Astrocyte of the cerebellum (primary cell): ENCODE results near the gene ESAM.

Experiments used
- DNase-seq: peaks from one replicate; pipeline ENCODE4 v3.0.0-alpha.2; 2011; ENCODE audit warnings: low read depth
- H3K4me3 ChIP-seq: 2 replicates; pipeline ENCODE4 v1.5.1; 2011; ENCODE audit warnings: mild to moderate bottlenecking, low read depth, low read length, moderate library complexity
- in situ Hi-C: cut with HindIII; loops from 2 replicates; pipeline ENCODE4 v1.10.0; 2017; ENCODE audit warnings: low sequenced_read_pairs
- TF ChIP-seq, protein P1 (sequence below): IDR thresholded peaks from 2 replicates; pipeline ENCODE4 v1.5.1; 2012; ENCODE audit warnings: low read length, low read depth, moderate library complexity, mild to moderate bottlenecking; ENCODE audit errors: missing control alignments

Gene ESAM

GRCh38 chr11:124753624-124754023, 8.5 kb downstream of the ESAM start:
- DNase-seq, result no peak
- in situ Hi-C loops, result no loop called here
- TF ChIP-seq, protein P1, sequence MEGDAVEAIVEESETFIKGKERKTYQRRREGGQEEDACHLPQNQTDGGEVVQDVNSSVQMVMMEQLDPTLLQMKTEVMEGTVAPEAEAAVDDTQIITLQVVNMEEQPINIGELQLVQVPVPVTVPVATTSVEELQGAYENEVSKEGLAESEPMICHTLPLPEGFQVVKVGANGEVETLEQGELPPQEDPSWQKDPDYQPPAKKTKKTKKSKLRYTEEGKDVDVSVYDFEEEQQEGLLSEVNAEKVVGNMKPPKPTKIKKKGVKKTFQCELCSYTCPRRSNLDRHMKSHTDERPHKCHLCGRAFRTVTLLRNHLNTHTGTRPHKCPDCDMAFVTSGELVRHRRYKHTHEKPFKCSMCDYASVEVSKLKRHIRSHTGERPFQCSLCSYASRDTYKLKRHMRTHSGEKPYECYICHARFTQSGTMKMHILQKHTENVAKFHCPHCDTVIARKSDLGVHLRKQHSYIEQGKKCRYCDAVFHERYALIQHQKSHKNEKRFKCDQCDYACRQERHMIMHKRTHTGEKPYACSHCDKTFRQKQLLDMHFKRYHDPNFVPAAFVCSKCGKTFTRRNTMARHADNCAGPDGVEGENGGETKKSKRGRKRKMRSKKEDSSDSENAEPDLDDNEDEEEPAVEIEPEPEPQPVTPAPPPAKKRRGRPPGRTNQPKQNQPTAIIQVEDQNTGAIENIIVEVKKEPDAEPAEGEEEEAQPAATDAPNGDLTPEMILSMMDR, result no peak
- H3K4me3 ChIP-seq, result no peak overlapping the region

DNA sequence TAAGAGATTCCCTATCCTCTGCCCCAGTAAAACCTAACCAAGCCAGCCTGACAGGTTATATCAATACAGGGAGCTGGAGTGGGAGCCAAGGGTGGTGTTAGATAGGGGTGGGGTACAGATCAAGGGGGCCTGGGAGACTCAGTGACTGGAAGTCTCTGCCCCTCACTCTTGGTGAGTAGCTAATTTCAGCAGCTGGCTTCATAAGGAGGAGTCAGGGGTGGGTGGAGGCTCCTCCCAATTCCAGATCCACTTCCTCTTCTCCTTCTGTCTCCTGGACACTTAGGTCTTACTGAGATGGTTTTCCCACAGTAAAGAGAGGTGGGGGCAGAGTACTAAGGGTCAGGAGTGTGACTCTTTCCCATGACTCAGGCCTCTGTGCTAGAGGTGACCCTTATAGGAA, 8.9 kb downstream of the ESAM start:
- DNase-seq, result no peak
- TF ChIP-seq, protein P1, result no peak
- H3K4me3 ChIP-seq, result no peak overlapping the region
- in situ Hi-C loops, result no loop called here

DNA sequence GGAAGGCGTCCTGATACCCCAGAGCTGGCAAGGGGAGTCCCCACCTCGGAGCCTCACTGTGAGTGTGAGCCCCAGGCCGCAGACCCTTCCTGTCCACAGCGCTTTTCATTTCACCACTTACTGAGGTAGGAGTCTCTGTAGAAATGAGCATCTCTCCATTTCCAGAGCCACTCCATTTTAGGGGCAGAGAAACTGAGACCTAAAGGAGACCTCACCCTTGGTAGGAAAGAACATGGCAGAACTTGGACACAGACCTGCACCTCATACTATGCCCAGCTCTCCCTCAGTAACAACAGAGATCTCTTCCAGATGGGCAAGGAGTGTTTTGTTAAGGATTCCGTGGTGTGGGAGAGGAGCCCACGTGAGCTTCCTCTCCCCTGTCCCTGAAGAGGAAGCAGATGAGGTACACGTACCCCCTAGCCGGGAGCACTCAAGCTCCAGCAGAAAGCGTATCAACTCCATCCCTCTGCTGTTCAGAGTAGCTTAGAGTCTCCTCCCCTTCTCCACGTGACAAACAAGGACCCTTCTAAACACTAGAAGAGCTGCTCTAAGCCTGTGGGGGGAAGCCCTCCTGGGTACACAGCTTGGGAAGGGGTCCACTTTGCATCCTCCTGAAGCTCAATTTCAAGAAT, 9.5 kb downstream of the ESAM start:
- no peak for DNase-seq
- no peak overlapping the region for H3K4me3 ChIP-seq
- TF ChIP-seq, protein P1, result no peak
- in situ Hi-C loops, result no loop called here

- in situ Hi-C loops, result no loop called here
- TF ChIP-seq, protein P1, result no peak
- no peak for DNase-seq
- H3K4me3 ChIP-seq, result no peak within 1 kb of the TSS
Measured at GRCh38 chr11:124751741-124752470, 10.2 kb downstream of the ESAM start, which contains the start of gene VSIG2. TSS of gene VSIG2 (minus strand) at chr11:124752255. CDS start at chr11:124752137, 118 bp downstream.

GRCh38 chr11:124751391-124751740, 10.7 kb downstream of the ESAM start:
- no peak overlapping the region for H3K4me3 ChIP-seq
- TF ChIP-seq, protein P1, result no peak
- DNase-seq, result no peak
- in situ Hi-C loops, result no loop called here

DNA sequence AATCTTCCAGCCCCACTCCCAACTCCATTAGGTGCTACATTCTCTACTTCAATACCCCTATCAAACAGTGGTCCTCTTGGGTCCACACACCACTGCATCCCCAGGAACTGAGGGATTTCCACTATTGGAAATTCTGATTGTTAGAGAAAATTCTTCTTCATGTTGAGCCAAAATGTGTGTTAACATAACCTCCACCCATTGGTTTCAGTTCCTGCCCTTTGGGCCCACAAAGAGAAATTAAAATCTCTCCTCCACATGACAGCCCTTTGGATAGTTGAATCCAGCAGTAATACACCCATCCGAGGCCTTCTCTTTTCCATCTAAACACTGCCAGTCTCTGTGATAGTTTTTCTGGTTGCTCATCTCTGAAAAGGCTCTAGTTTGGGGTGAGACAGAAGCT, 12.2 kb downstream of the ESAM start:
- H3K4me3 ChIP-seq, result no peak overlapping the region
- DNase-seq, result no peak
- TF ChIP-seq, protein P1, result no peak
- in situ Hi-C loops, result no loop called here
